Spleen (tissue), 3 donors: Measurements from ENCODE around the gene SPOP.

Source experiments
- POLR2A ChIP-seq, 3 donors: fragments of 450-650 bp; IDR thresholded peaks; one replicate each; pipeline ENCODE4 v1.5.1; 2017; ENCODE audit warnings: antibody characterized with exemption in 3 of 3, mild to moderate bottlenecking in 1 of 3
- POLR2AphosphoS5 ChIP-seq, 3 donors: sonication (generic); formaldehyde crosslinking; IDR thresholded peaks; one replicate each; pipeline ENCODE4 v1.5.1; 2017; ENCODE audit warnings: antibody characterized with exemption in 3 of 3

DNA sequence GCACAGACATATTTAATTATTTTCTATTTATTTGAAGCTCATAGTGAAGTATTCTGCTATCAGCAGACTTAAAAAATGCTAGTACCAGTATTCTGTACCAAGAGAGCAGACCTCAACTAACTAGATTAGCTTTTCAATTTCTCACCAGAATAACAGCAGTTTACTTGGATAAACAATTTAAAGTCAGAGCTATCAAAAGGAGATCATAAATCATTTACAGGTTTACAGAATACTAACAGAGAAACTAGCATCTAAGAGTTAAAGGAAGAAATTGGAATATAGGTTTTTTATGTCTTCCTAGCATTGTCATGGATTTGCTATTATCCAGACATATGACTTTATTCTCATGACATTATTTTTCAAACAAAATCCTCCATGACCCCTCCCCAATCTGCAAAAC is 3.4 kb downstream of the SPOP start:
- TF ChIP-seq POLR2AphosphoS5 (IDR thresholded peaks at IDR 0.05) (no peak), POLR2A (IDR thresholded peaks at IDR 0.05) (no peak)
